HCT116 (cell line): ENCODE results near the gene KRT78. TPM values are rescaled to one million over a fixed set of nuclear protein-coding genes. Genes with fewer than 3 reads are reported as not detected.

ENCODE experiments used
- ATAC-seq: fragments of 200-7000 bp; cut with Tn5 transposase; 2 replicates; pipeline ENCODE4 v1.9.1; 2020; ENCODE audit warnings: mild to moderate bottlenecking, moderate library complexity
- BruUV-seq: library from RNA; stranded (reverse); fragments of 400-500 nt; replicated peaks from 2 replicates; lab custom pipeline; 2021; lab: Mats Ljungman, UMichigan
- CTCF ChIA-PET: fragments of 300-600 bp; sonication (Branson Sonifier 250); formaldehyde crosslinking; loops from one replicate; lab custom pipeline; 2021; ENCODE audit warnings: antibody characterized with exemption; lab: Charles Lee
- POLR2A ChIA-PET: fragments of 300-600, 350-600 bp; sonication (Branson Sonifier 250); formaldehyde crosslinking; loops from one replicate; lab custom pipeline; 2021; ENCODE audit warnings: antibody characterized with exemption; lab: Charles Lee
- RAD21 ChIA-PET, 2 experiments: fragments of 300-600 bp; sonication (Branson Sonifier 250); formaldehyde crosslinking; loops; one replicate each; lab custom pipeline; 2023; ENCODE audit warnings: low total read pairs in 2 of 2; ENCODE audit not compliant: uncharacterized antibody in 2 of 2, unreplicated experiment in 2 of 2, low non-redundant PET in 1 of 2; lab: Charles Lee
- DNase-seq: peaks from one replicate; pipeline ENCODE4 v3.0.0-alpha.2; 2010; ENCODE audit warnings: low read depth, low spot score
- H2AFZ ChIP-seq: fragments of 200-600 bp; shearing (Covaris generic), sonication (generic); 2 replicates; pipeline ENCODE4 v1.6.1; 2017; ENCODE audit warnings: low read depth, mixed run types, mixed read lengths, antibody characterized with exemption, low read length; ENCODE audit not compliant: poor library complexity, severe bottlenecking
- H3K27ac ChIP-seq: 2 replicates; pipeline ENCODE4 v1.5.1; 2012; ENCODE audit warnings: low read depth, low read length
- H3K27me3 ChIP-seq: fragments of 200-600 bp; sonication (generic); 2 replicates; pipeline ENCODE4 v1.6.1; 2016; ENCODE audit warnings: mixed run types, low read length, mixed read lengths; ENCODE audit not compliant: insufficient read depth
- H3K36me3 ChIP-seq, 2 experiments: fragments of 200-500 bp in 1 of 2; fragments of 200-600 bp in 1 of 2; sonication (Bioruptor generic) in 1 of 2; sonication (generic) in 1 of 2; 2 replicates each; pipeline versions ENCODE4 v1.5.1 to v1.6.1; 2014 to 2016; ENCODE audit warnings: low read length in 2 of 2, inconsistent platforms in 1 of 2, mixed read lengths in 1 of 2, mixed run types in 1 of 2; ENCODE audit not compliant: insufficient read depth in 2 of 2, control insufficient read depth in 1 of 2
- H3K4me1 ChIP-seq, 2 experiments: fragments of 200-600 bp in 1 of 2; sonication (generic) in 1 of 2; 2 replicates each; pipeline versions ENCODE4 v1.5.1 to v1.6.1; 2012 to 2017; ENCODE audit warnings: low read length in 2 of 2, inconsistent platforms in 1 of 2, mild to moderate bottlenecking in 1 of 2, mixed read lengths in 1 of 2, mixed run types in 1 of 2, moderate library complexity in 1 of 2; ENCODE audit not compliant: insufficient read depth in 2 of 2, control insufficient read depth in 1 of 2
- H3K4me2 ChIP-seq: fragments of 200-600 bp; sonication (generic); 2 replicates; pipeline ENCODE4 v1.6.1; 2017; ENCODE audit warnings: mixed run types, low read length, mixed read lengths
- H3K4me3 ChIP-seq, 2 experiments: fragments of 200-600 bp in 1 of 2; sonication (generic) in 1 of 2; replicated peaks in 1 of 2; 2 replicates each; pipeline ENCODE4 v1.5.1; 2011 to 2016; ENCODE audit warnings: low read length in 2 of 2, control low read depth in 1 of 2, low read depth in 1 of 2, mild to moderate bottlenecking in 1 of 2, mixed read lengths in 1 of 2, mixed run types in 1 of 2
- H3K79me2 ChIP-seq: fragments of 200-600 bp; sonication (generic); 2 replicates; pipeline ENCODE4 v1.6.1; 2017; ENCODE audit warnings: mild to moderate bottlenecking, mixed run types, low read length, moderate library complexity, mixed read lengths; ENCODE audit not compliant: insufficient read depth
- H3K9ac ChIP-seq: fragments of 200-600 bp; sonication (generic); 2 replicates; pipeline ENCODE4 v1.6.1; 2016; ENCODE audit warnings: low read length, mixed read lengths
- H3K9me2 ChIP-seq: fragments of 200-600 bp; sonication (generic), shearing (Covaris generic); 2 replicates; pipeline ENCODE4 v1.6.1; 2017; ENCODE audit warnings: mixed run types, mild to moderate bottlenecking, moderate library complexity; ENCODE audit not compliant: insufficient read depth
- H3K9me3 ChIP-seq, 2 experiments: fragments of 200-500 bp in 1 of 2; fragments of 200-600 bp in 1 of 2; sonication (Bioruptor generic) in 1 of 2; sonication (generic) in 1 of 2; 2 replicates each; pipeline ENCODE4 v1.6.1; 2014 to 2017; ENCODE audit warnings: low read length in 2 of 2, mixed read lengths in 2 of 2, inconsistent platforms in 1 of 2, low read depth in 1 of 2, mild to moderate bottlenecking in 1 of 2, mixed run types in 1 of 2, moderate library complexity in 1 of 2; ENCODE audit not compliant: control insufficient read depth in 1 of 2, insufficient read depth in 1 of 2
- H4K20me1 ChIP-seq: fragments of 200-600 bp; sonication (generic), shearing (Covaris generic); 2 replicates; pipeline ENCODE4 v1.6.1; 2017; ENCODE audit warnings: mixed run types, mild to moderate bottlenecking, moderate library complexity; ENCODE audit not compliant: insufficient read depth
- ATF3 ChIP-seq: IDR thresholded peaks from 2 replicates; pipeline ENCODE4 v1.6.1; 2012
- CEBPB ChIP-seq: IDR thresholded peaks from 2 replicates; pipeline ENCODE4 v1.6.1; 2012; ENCODE audit warnings: low read depth
- SRF ChIP-seq: IDR thresholded peaks from 2 replicates; pipeline ENCODE4 v1.6.1; 2012; ENCODE audit warnings: low read depth
- ZNF274 ChIP-seq: fragments of 200-500 bp; sonication (Bioruptor generic); IDR thresholded peaks from 2 replicates; pipeline ENCODE4 v1.6.1; 2014; ENCODE audit warnings: mild to moderate bottlenecking, low read depth, low read length, inconsistent platforms
- intact Hi-C: fragments of 100-400 bp; cut with micrococcal nuclease; formaldehyde crosslinking; loops from 2 replicates; pipeline ENCODE4 v1.10.0; 2022
- total RNA-seq: library from RNA; stranded (reverse); gene quantifications from one replicate; pipeline ENCODE4 v1.2.1, GENCODE V29; 2021; ENCODE audit not compliant: unreplicated experiment
- TF ChIP-seq, protein P1 (sequence below), 3 experiments: fragments of 200-600 bp in 1 of 3; sonication (generic) in 1 of 3; IDR thresholded peaks in 2 of 3; conservative IDR thresholded peaks in 1 of 3; 2 replicates each; pipeline ENCODE4 v1.5.1; 2012 to 2017; ENCODE audit warnings: low read depth in 2 of 3, low read length in 2 of 3, antibody characterized with exemption in 1 of 3, borderline replicate concordance in 1 of 3, control low read depth in 1 of 3, mild to moderate bottlenecking in 1 of 3, mixed read lengths in 1 of 3, mixed run types in 1 of 3, moderate library complexity in 1 of 3; ENCODE audit not compliant: insufficient read depth in 1 of 3
- TF ChIP-seq, protein P2 (sequence below): IDR thresholded peaks from 2 replicates; pipeline ENCODE4 v1.6.1; 2012; ENCODE audit warnings: low read depth

The KRT78 gene
- total RNA-seq, 1 experiment from 2014 or later, result not detected

GRCh38 chr12:52791271-52792184 lies 57.3 kb downstream of the KRT78 start:
- no TSS peak for BruUV-seq
- Histone ChIP-seq H3K36me3 (no peaks in the 10 kb centered on the region), H3K79me2 (no peaks in the 10 kb centered on the region), H3K4me2 (no peak overlapping the region), H3K27me3 (no peaks in the 10 kb centered on the region), H4K20me1 (no peaks in the 10 kb centered on the region), H3K4me3 (no peak overlapping the region), H3K9ac (no peak overlapping the region), H3K27ac (no peak overlapping the region), H3K9me3 (no peaks in the 10 kb centered on the region), H3K9me2 (no peaks in the 10 kb centered on the region), H2AFZ (no peak overlapping the region), H3K4me1 (peaks cover 0 to 9% of the 10 kb centered on the region in 2 experiments; a peak in 1 of 4 replicates)
- ATAC-seq (no peak), DNase-seq (no peak)
- intact Hi-C loops, result no loop called here
- ChIA-PET POLR2A (no interaction called here), CTCF (no interaction called here), RAD21 (no interaction called here)
- TF ChIP-seq, protein P1, sequence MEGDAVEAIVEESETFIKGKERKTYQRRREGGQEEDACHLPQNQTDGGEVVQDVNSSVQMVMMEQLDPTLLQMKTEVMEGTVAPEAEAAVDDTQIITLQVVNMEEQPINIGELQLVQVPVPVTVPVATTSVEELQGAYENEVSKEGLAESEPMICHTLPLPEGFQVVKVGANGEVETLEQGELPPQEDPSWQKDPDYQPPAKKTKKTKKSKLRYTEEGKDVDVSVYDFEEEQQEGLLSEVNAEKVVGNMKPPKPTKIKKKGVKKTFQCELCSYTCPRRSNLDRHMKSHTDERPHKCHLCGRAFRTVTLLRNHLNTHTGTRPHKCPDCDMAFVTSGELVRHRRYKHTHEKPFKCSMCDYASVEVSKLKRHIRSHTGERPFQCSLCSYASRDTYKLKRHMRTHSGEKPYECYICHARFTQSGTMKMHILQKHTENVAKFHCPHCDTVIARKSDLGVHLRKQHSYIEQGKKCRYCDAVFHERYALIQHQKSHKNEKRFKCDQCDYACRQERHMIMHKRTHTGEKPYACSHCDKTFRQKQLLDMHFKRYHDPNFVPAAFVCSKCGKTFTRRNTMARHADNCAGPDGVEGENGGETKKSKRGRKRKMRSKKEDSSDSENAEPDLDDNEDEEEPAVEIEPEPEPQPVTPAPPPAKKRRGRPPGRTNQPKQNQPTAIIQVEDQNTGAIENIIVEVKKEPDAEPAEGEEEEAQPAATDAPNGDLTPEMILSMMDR (IDR thresholded peaks at IDR 0.05 in 2 of 3, conservative IDR thresholded peaks at IDR 0.05 in 1 of 3; ENCODE audit: borderline replicate concordance in 1 of 3, insufficient read depth in 1 of 3, low read depth in 2 of 3, low read length in 2 of 3), result no peak
- TF ChIP-seq ZNF274 (no peak), CEBPB (no peak), SRF (no peak), ATF3 (no peak)
- TF ChIP-seq, protein P2, sequence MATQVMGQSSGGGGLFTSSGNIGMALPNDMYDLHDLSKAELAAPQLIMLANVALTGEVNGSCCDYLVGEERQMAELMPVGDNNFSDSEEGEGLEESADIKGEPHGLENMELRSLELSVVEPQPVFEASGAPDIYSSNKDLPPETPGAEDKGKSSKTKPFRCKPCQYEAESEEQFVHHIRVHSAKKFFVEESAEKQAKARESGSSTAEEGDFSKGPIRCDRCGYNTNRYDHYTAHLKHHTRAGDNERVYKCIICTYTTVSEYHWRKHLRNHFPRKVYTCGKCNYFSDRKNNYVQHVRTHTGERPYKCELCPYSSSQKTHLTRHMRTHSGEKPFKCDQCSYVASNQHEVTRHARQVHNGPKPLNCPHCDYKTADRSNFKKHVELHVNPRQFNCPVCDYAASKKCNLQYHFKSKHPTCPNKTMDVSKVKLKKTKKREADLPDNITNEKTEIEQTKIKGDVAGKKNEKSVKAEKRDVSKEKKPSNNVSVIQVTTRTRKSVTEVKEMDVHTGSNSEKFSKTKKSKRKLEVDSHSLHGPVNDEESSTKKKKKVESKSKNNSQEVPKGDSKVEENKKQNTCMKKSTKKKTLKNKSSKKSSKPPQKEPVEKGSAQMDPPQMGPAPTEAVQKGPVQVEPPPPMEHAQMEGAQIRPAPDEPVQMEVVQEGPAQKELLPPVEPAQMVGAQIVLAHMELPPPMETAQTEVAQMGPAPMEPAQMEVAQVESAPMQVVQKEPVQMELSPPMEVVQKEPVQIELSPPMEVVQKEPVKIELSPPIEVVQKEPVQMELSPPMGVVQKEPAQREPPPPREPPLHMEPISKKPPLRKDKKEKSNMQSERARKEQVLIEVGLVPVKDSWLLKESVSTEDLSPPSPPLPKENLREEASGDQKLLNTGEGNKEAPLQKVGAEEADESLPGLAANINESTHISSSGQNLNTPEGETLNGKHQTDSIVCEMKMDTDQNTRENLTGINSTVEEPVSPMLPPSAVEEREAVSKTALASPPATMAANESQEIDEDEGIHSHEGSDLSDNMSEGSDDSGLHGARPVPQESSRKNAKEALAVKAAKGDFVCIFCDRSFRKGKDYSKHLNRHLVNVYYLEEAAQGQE, result no peak
